ENCODE data around the gene TRAM2. TPM values are rescaled to one million over a fixed set of nuclear protein-coding genes. Genes with fewer than 3 reads are reported as not detected.

TRAM2 gene
- total RNA-seq, 1 experiment from 2014 or later, result 13.4 TPM

GRCh38 chr6:52513896-52514295 is 63.0 kb downstream of the TRAM2 start:
- POLR2A ChIA-PET, result no interaction called here
- CTCF ChIA-PET, result interaction anchor here (1.4 kb wide), 1 partner anchor 94 kb away, joined by 4 read pairs; the partner anchor contains the start of gene EFHC1
- no peak overlapping the region for H3K4me3 Mint-ChIP-seq
- H3K9me3 Mint-ChIP-seq, result no peaks in the 10 kb centered on the region
- H3K27ac Mint-ChIP-seq, result 0 out of 2 replicates have a peak overlapping the region, but pooled peaks have one; percentile 53
- no peak for ATAC-seq
- peaks cover 65% of the 10 kb centered on the region for H3K4me1 Mint-ChIP-seq
- H3K27me3 Mint-ChIP-seq (ENCODE audit: low read depth), result no peaks in the 10 kb centered on the region
- TF ChIP-seq AR (CRISPR knock-in tag; IDR thresholded peaks at IDR 0.05) (no peak), ELF4 (CRISPR knock-in tag; IDR thresholded peaks at IDR 0.05; ENCODE audit: low read depth) (no peak), MXD4 (CRISPR knock-in tag; IDR thresholded peaks at IDR 0.05; ENCODE audit: borderline replicate concordance) (no peak), NR3C1 (CRISPR knock-in tag; conservative IDR thresholded peaks at IDR 0.05; ENCODE audit: low read depth) (no peak), TEAD4 (CRISPR knock-in tag; IDR thresholded peaks at IDR 0.05) (no peak), ZNF532 (CRISPR knock-in tag; IDR thresholded peaks at IDR 0.05; ENCODE audit: borderline replicate concordance) (no peak), EMX1 (CRISPR knock-in tag; IDR thresholded peaks at IDR 0.05) (no peak)
- DNase-seq (ENCODE audit: low spot score), result no peak
- H3K36me3 Mint-ChIP-seq, result peaks cover 31% of the 10 kb centered on the region

GRCh38 chr6:52513464-52513863 is 63.4 kb downstream of the TRAM2 start:
- H3K4me3 Mint-ChIP-seq, result no peak overlapping the region
- no peak for DNase-seq (ENCODE audit: low spot score)
- H3K27me3 Mint-ChIP-seq (ENCODE audit: low read depth), result no peaks in the 10 kb centered on the region
- H3K4me1 Mint-ChIP-seq, result peaks cover 64% of the 10 kb centered on the region
- TF ChIP-seq ETV6 (CRISPR knock-in tag; IDR thresholded peaks at IDR 0.05) (no peak), ZNF281 (CRISPR knock-in tag; IDR thresholded peaks at IDR 0.05) (no peak), ZNF416 (CRISPR knock-in tag; IDR thresholded peaks at IDR 0.05) (no peak), ZNF396 (CRISPR knock-in tag; IDR thresholded peaks at IDR 0.05; ENCODE audit: borderline replicate concordance) (no peak), PRRX2 (CRISPR knock-in tag; IDR thresholded peaks at IDR 0.05) (no peak), HMGA2 (CRISPR knock-in tag; IDR thresholded peaks at IDR 0.05) (no peak), NFATC4 (CRISPR knock-in tag; IDR thresholded peaks at IDR 0.05) (no peak), ZNF121 (CRISPR knock-in tag; IDR thresholded peaks at IDR 0.05) (no peak), ATF3 (CRISPR knock-in tag; conservative IDR thresholded peaks at IDR 0.05) (no peak), SMAD4 (CRISPR knock-in tag; IDR thresholded peaks at IDR 0.05) (no peak)
- TF ChIP-seq, protein P1, sequence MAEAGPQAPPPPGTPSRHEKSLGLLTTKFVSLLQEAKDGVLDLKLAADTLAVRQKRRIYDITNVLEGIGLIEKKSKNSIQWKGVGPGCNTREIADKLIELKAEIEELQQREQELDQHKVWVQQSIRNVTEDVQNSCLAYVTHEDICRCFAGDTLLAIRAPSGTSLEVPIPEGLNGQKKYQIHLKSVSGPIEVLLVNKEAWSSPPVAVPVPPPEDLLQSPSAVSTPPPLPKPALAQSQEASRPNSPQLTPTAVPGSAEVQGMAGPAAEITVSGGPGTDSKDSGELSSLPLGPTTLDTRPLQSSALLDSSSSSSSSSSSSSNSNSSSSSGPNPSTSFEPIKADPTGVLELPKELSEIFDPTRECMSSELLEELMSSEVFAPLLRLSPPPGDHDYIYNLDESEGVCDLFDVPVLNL (CRISPR knock-in tag; IDR thresholded peaks at IDR 0.05; ENCODE audit: borderline replicate concordance, low read depth), result no peak
- TF ChIP-seq, protein P2, sequence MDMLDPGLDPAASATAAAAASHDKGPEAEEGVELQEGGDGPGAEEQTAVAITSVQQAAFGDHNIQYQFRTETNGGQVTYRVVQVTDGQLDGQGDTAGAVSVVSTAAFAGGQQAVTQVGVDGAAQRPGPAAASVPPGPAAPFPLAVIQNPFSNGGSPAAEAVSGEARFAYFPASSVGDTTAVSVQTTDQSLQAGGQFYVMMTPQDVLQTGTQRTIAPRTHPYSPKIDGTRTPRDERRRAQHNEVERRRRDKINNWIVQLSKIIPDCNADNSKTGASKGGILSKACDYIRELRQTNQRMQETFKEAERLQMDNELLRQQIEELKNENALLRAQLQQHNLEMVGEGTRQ (CRISPR knock-in tag; IDR thresholded peaks at IDR 0.05), result no peak
- peak; percentile 12; the same call in 1 of the 2 replicates for ATAC-seq
- H3K36me3 Mint-ChIP-seq, result peaks cover 35% of the 10 kb centered on the region
- H3K27ac Mint-ChIP-seq, result peak overlapping the region; percentile 53; the same call in 1 of the 2 replicates
- ChIA-PET POLR2A (no interaction called here), CTCF (interaction anchor here (1.0 kb wide), 1 partner anchor 85 kb away, joined by 3 read pairs; no protein-coding TSS in a partner anchor)
- no peaks in the 10 kb centered on the region for H3K9me3 Mint-ChIP-seq
